Measurements from ENCODE around the gene CHMP2A. TPM values are rescaled to one million over a fixed set of nuclear protein-coding genes. Genes with fewer than 3 reads are reported as not detected.

Gene CHMP2A
- total and polyA plus RNA-seq, 2 of the 8 experiments (the other 6 are each of a cell fraction or from before 2014, with no cell fraction given), result 70.0 to 132 TPM

- no peak overlapping the region for H3K14ac ChIP-seq (ENCODE audit: insufficient read length)
- no peak overlapping the region for H3K56ac ChIP-seq (replicated peaks; ENCODE audit: insufficient read length, low read depth, low read length)
- peak overlapping the region; percentile 71; the same call in 1 of the 2 replicates for H2BK5ac ChIP-seq (ENCODE audit: low read depth, low read length)
- H4K8ac ChIP-seq (ENCODE audit: extremely low read depth, insufficient read depth, low read length), result peak overlapping the region; percentile 4; the same call in 1 of the 2 replicates
- peaks cover 0 to 11% of the 10 kb centered on the region in 2 experiments; a peak in 1 of 4 replicates for H3K79me2 ChIP-seq (ENCODE audit: control insufficient read depth in 1 of 2, insufficient read depth in 2 of 2, low read length in 2 of 2)
- H4K5ac ChIP-seq (ENCODE audit: insufficient read length, low read depth, low read length), result no peak overlapping the region
- no peaks in the 10 kb centered on the region for H3K9me3 ChIP-seq (ENCODE audit: insufficient read depth in 2 of 2, low read depth in 1 of 2, low read length in 1 of 2)
- ChIA-PET POLR2A (ENCODE audit: partially characterized antibody) (interaction anchor here (1.2 to 21.3 kb wide), 6 partner anchors 10 to 114 kb away, joined by 3 to 650 read pairs (median 46); partner anchors contain the start of genes CHMP2A, TRIM28, UBE2M and ZNF584), CTCF (ENCODE audit: partially characterized antibody) (interaction anchor here (0.9 to 1.1 kb wide), 3 partner anchors 28 to 59 kb away, joined by 3 read pairs; no protein-coding TSS in a partner anchor)
- DNase-seq (ENCODE audit: low read depth in 1 of 2, low spot score in 2 of 2) (no peak), FAIRE-seq (no peak)
- H4K20me1 ChIP-seq (replicated peaks in 1 of 2; ENCODE audit: control insufficient read depth in 1 of 2, insufficient read depth in 2 of 2, low read length in 2 of 2), result peaks cover 0 to 5% of the 10 kb centered on the region in 2 experiments
- no peak for TF ChIP-seq HDAC6 (IDR thresholded peaks at IDR 0.05; ENCODE audit: low read depth, low read length)
- TF ChIP-seq TAF1 (IDR thresholded peaks at IDR 0.05; ENCODE audit: low read depth, low read length), result no peak
- no peak for TF ChIP-seq TEAD4 (IDR thresholded peaks at IDR 0.05; ENCODE audit: low read depth, low read length)
- no peak overlapping the region for H2BK120ac ChIP-seq (replicated peaks; ENCODE audit: low read depth, low read length)
- peak overlapping the region; percentile 80; the same call in 1 of the 2 replicates for H2BK20ac ChIP-seq (ENCODE audit: low read length)
- H3K23ac ChIP-seq (ENCODE audit: insufficient read length), result no peak overlapping the region
- H2BK15ac ChIP-seq (ENCODE audit: low read length), result no peak overlapping the region
- no peak overlapping the region for H4K91ac ChIP-seq (replicated peaks; ENCODE audit: insufficient read length, low read length)
- H3K18ac ChIP-seq (ENCODE audit: extremely low read depth, low read length), result peak overlapping the region; percentile 71
- no peak overlapping the region for H2AFZ ChIP-seq (ENCODE audit: low read length)
- no peaks in the 10 kb centered on the region; a peak in 1 of 7 replicates for H3K27me3 ChIP-seq (replicated peaks in 1 of 4; ENCODE audit: control insufficient read depth in 3 of 4, extremely low read depth in 1 of 4, insufficient read depth in 3 of 4, low read length in 3 of 4)
- H2AK5ac ChIP-seq (ENCODE audit: low read depth, low read length), result peak overlapping the region; percentile 90
- 0 out of 7 replicates have a peak overlapping the region, but pooled peaks of 1 of the 4 experiments have one; percentile 12 for H3K9ac ChIP-seq (replicated peaks in 1 of 4; ENCODE audit: extremely low read depth in 1 of 4, low read depth in 3 of 4, low read length in 3 of 4)
- H3K4me2 ChIP-seq (ENCODE audit: insufficient read depth in 1 of 2, low read depth in 2 of 2, low read length in 2 of 2), result peak overlapping the region in 1 of 2 experiments; percentile 28; a peak in 2 of 4 replicates
- peak overlapping the region; percentile 68; the same call in 1 of the 2 replicates for H2BK12ac ChIP-seq (ENCODE audit: low read depth, low read length)
- H3K27ac ChIP-seq (ENCODE audit: low read depth, low read length), result no peak overlapping the region
- peaks cover 0 to 15% (median 10%) of the 10 kb centered on the region in 4 experiments; a peak in 6 of 7 replicates for H3K4me1 ChIP-seq (replicated peaks in 1 of 4; ENCODE audit: control insufficient read depth in 3 of 4, insufficient read depth in 4 of 4, low read length in 3 of 4)
- WGBS, 2 experiments (ENCODE audit: extremely low coverage in 1 of 2, insufficient coverage in 1 of 2, insufficient read length in 1 of 2, insufficient replicate concordance in 2 of 2, low coverage in 1 of 2, low lambda C conversion rate in 2 of 2, missing lambda C conversion rate in 1 of 2), result 68% methylated on average over 2 of the region's 3 CpGs; no CpG with 5 or more reads in 1 of the 2 experiments
- H3K4me3 ChIP-seq (ENCODE audit: extremely low read depth in 1 of 4, insufficient read depth in 2 of 4, low read depth in 3 of 4, low read length in 4 of 4), result no peak overlapping the region
- H3K36me3 ChIP-seq (ENCODE audit: control insufficient read depth in 2 of 4, insufficient read depth in 4 of 4, low read length in 3 of 4), result no peaks in the 10 kb centered on the region
- peak overlapping the region; percentile 55 for H3K4ac ChIP-seq (replicated peaks; ENCODE audit: insufficient read length, low read depth, low read length)
- peaks cover 7% of the 10 kb centered on the region for H3K23me2 ChIP-seq (ENCODE audit: low read depth, low read length)
- peaks cover 2% of the 10 kb centered on the region; the same call in 1 of the 2 replicates for H3K79me1 ChIP-seq (ENCODE audit: low read depth, low read length)
Observed at GRCh38 chr19:58522709-58523108, 32.2 kb downstream of the CHMP2A start.

Measured in H1 (cell line).